ENCODE data around the gene FCRLB. TPM values are rescaled to one million over a fixed set of nuclear protein-coding genes. Genes with fewer than 3 reads are reported as not detected.

Gene FCRLB
- total and polyA plus RNA-seq, 9 of the 15 experiments (the other 6 are each of a cell fraction or from before 2014, with no cell fraction given): 0.20 to 4.6 (median 1.3) TPM

DNA sequence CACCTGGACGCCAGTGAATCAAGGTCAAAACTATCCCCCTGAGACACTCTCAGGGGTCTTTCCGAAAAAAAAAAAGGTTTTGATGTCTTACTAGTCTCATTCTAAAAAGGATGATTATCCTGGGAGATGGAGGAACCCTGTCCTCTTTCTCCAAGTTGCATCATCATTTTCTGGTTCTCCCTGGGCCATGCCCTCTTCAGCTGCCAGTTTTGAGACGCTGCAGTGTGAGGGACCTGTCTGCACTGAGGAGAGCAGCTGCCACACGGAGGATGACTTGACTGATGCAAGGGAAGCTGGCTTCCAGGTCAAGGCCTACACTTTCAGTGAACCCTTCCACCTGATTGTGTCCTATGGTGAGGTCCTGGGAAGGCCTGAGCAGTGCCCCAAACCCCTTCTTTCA, 10.8 kb upstream of the FCRLB start (continued):
- TF ChIP-seq, protein P1, sequence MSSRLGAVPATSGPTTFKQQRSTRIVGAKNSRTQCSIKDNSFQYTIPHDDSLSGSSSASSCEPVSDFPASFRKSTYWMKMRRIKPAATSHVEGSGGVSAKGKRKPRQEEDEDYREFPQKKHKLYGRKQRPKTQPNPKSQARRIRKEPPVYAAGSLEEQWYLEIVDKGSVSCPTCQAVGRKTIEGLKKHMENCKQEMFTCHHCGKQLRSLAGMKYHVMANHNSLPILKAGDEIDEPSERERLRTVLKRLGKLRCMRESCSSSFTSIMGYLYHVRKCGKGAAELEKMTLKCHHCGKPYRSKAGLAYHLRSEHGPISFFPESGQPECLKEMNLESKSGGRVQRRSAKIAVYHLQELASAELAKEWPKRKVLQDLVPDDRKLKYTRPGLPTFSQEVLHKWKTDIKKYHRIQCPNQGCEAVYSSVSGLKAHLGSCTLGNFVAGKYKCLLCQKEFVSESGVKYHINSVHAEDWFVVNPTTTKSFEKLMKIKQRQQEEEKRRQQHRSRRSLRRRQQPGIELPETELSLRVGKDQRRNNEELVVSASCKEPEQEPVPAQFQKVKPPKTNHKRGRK (tag; IDR thresholded peaks at IDR 0.05): no peak
- no peak for TF ChIP-seq MLX (CRISPR knock-in tag; conservative IDR thresholded peaks at IDR 0.05)
- no peak for TF ChIP-seq STAG1 (CRISPR knock-in tag; IDR thresholded peaks at IDR 0.05; ENCODE audit: borderline replicate concordance)
- no peak for TF ChIP-seq KLF13 (tag; IDR thresholded peaks at IDR 0.05; ENCODE audit: borderline replicate concordance, low read depth)
- TF ChIP-seq KDM4B (IDR thresholded peaks at IDR 0.05; ENCODE audit: borderline replicate concordance in 2 of 2, low read depth in 1 of 2): no peak
- TF ChIP-seq ZNF717 (CRISPR knock-in tag; IDR thresholded peaks at IDR 0.05): no peak
- TF ChIP-seq CLOCK (CRISPR knock-in tag; IDR thresholded peaks at IDR 0.05; ENCODE audit: borderline replicate concordance): no peak
- TF ChIP-seq, protein P2, sequence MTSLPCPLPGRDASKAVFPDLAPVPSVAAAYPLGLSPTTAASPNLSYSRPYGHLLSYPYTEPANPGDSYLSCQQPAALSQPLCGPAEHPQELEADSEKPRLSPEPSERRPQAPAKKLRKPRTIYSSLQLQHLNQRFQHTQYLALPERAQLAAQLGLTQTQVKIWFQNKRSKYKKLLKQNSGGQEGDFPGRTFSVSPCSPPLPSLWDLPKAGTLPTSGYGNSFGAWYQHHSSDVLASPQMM (CRISPR knock-in tag; IDR thresholded peaks at IDR 0.05): no peak
- TF ChIP-seq POLR2B (IDR thresholded peaks at IDR 0.05; ENCODE audit: low read depth, partially characterized antibody): no peak
- no peak for TF ChIP-seq HLTF (IDR thresholded peaks at IDR 0.05)
- TF ChIP-seq, protein P3, sequence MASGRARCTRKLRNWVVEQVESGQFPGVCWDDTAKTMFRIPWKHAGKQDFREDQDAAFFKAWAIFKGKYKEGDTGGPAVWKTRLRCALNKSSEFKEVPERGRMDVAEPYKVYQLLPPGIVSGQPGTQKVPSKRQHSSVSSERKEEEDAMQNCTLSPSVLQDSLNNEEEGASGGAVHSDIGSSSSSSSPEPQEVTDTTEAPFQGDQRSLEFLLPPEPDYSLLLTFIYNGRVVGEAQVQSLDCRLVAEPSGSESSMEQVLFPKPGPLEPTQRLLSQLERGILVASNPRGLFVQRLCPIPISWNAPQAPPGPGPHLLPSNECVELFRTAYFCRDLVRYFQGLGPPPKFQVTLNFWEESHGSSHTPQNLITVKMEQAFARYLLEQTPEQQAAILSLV (tag; IDR thresholded peaks at IDR 0.05): 0 out of 2 replicates have a peak, but pooled peaks have one; percentile 25
- no peak for TF ChIP-seq SIN3A (IDR thresholded peaks at IDR 0.05; ENCODE audit: borderline replicate concordance in 2 of 2, control insufficient read depth in 1 of 2, low read depth in 2 of 2, low read length in 2 of 2)
- TF ChIP-seq, protein P4, sequence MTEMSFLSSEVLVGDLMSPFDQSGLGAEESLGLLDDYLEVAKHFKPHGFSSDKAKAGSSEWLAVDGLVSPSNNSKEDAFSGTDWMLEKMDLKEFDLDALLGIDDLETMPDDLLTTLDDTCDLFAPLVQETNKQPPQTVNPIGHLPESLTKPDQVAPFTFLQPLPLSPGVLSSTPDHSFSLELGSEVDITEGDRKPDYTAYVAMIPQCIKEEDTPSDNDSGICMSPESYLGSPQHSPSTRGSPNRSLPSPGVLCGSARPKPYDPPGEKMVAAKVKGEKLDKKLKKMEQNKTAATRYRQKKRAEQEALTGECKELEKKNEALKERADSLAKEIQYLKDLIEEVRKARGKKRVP (CRISPR knock-in tag; IDR thresholded peaks at IDR 0.05): peak; percentile 78
- no peak for TF ChIP-seq SP2 (IDR thresholded peaks at IDR 0.05; ENCODE audit: extremely low read depth, low read depth, low read length, poor library complexity, severe bottlenecking)
- TF ChIP-seq GATAD2A (IDR thresholded peaks at IDR 0.05): no peak
- no peak for TF ChIP-seq ZNF12 (CRISPR knock-in tag; IDR thresholded peaks at IDR 0.05)
- no peak for TF ChIP-seq ZNF280B (CRISPR knock-in tag; IDR thresholded peaks at IDR 0.05)
- no peak for TF ChIP-seq MYNN (IDR thresholded peaks at IDR 0.05)
- TF ChIP-seq MYNN (CRISPR knock-in tag; IDR thresholded peaks at IDR 0.05): no peak
- no peak for TF ChIP-seq TARDBP (IDR thresholded peaks at IDR 0.05)

Measured in K562 (cell line).